HepG2 (cell line): ENCODE data around the gene ENTPD2. TPM values are rescaled to one million over a fixed set of nuclear protein-coding genes. Genes with fewer than 3 reads are reported as not detected.

Experiments
- ARNT2 ChIP-seq: sonication (generic); formaldehyde crosslinking; IDR thresholded peaks from 2 replicates; pipeline ENCODE4 v1.8.0; 2022; ENCODE audit warnings: mild to moderate bottlenecking, low read depth, missing genetic modification reagents, moderate library complexity
- ATF7-NPFF ChIP-seq: sonication (generic); formaldehyde crosslinking; IDR thresholded peaks from 2 replicates; pipeline ENCODE4 v1.8.1; 2023; ENCODE audit warnings: mild to moderate bottlenecking, low read depth, missing genetic modification reagents, moderate library complexity
- DNMT3B ChIP-seq: conservative IDR thresholded peaks from 2 replicates; pipeline ENCODE4 v1.6.1; 2016; ENCODE audit warnings: missing biosample characterization, control low read depth
- FOXP1 ChIP-seq, 2 experiments: fragments of 450-650 bp in 1 of 2; IDR thresholded peaks; 2 replicates each; pipeline ENCODE4 v1.6.1; 2017 to 2018; ENCODE audit warnings: antibody characterized with exemption in 1 of 2
- HDAC2 ChIP-seq: sonication (generic); formaldehyde crosslinking; IDR thresholded peaks from 2 replicates; pipeline ENCODE4 v1.4.0; 2020; ENCODE audit warnings: missing genetic modification reagents
- HES4 ChIP-seq: sonication (generic); formaldehyde crosslinking; IDR thresholded peaks from 2 replicates; pipeline ENCODE4 v1.9.0; 2021; ENCODE audit warnings: mild to moderate bottlenecking, missing genetic modification reagents, borderline replicate concordance
- KIAA2018 ChIP-seq: sonication (generic); formaldehyde crosslinking; IDR thresholded peaks from 2 replicates; pipeline ENCODE4 v1.5.0; 2020; ENCODE audit warnings: mild to moderate bottlenecking, missing genetic modification reagents, borderline replicate concordance
- MAX ChIP-seq: IDR thresholded peaks from 2 replicates; pipeline ENCODE4 v1.6.1; 2012; ENCODE audit warnings: inconsistent platforms
- MED13 ChIP-seq: sonication (generic); formaldehyde crosslinking; IDR thresholded peaks from 2 replicates; pipeline ENCODE4 v1.5.0; 2020; ENCODE audit warnings: missing genetic modification reagents
- NR2C2 ChIP-seq: sonication (generic); formaldehyde crosslinking; IDR thresholded peaks from 2 replicates; pipeline ENCODE4 v1.4.0; 2020; ENCODE audit warnings: missing genetic modification reagents, mild to moderate bottlenecking, moderate library complexity, borderline replicate concordance
- SP2 ChIP-seq: sonication (generic); formaldehyde crosslinking; IDR thresholded peaks from 2 replicates; pipeline ENCODE4 v1.5.1; 2020; ENCODE audit warnings: mild to moderate bottlenecking, missing genetic modification reagents
- ZMYM4 ChIP-seq: sonication (generic); formaldehyde crosslinking; IDR thresholded peaks from 2 replicates; pipeline ENCODE4 v1.8.1; 2023; ENCODE audit warnings: mild to moderate bottlenecking, missing genetic modification reagents
- ZNF225 ChIP-seq: sonication (generic); formaldehyde crosslinking; IDR thresholded peaks from 2 replicates; pipeline ENCODE4 v1.4.0; 2020; ENCODE audit warnings: mild to moderate bottlenecking, missing genetic modification reagents
- ZNF281 ChIP-seq: sonication (generic); formaldehyde crosslinking; IDR thresholded peaks from 2 replicates; pipeline ENCODE4 v1.4.0; 2020; ENCODE audit warnings: missing genetic modification reagents, borderline replicate concordance
- ZNF350 ChIP-seq: sonication (generic); formaldehyde crosslinking; IDR thresholded peaks from 2 replicates; pipeline ENCODE4 v1.4.0; 2020; ENCODE audit warnings: mild to moderate bottlenecking, low read depth, missing genetic modification reagents, borderline replicate concordance
- ZNF432 ChIP-seq: sonication (generic); formaldehyde crosslinking; IDR thresholded peaks from 2 replicates; pipeline ENCODE4 v1.5.0; 2020; ENCODE audit warnings: missing genetic modification reagents, mild to moderate bottlenecking, borderline replicate concordance
- ZNF569 ChIP-seq: sonication (generic); formaldehyde crosslinking; IDR thresholded peaks from 2 replicates; pipeline ENCODE4 v1.5.0; 2020; ENCODE audit warnings: mild to moderate bottlenecking, missing genetic modification reagents, moderate library complexity, borderline replicate concordance
- ZSCAN25 ChIP-seq: sonication (generic); formaldehyde crosslinking; IDR thresholded peaks from 2 replicates; pipeline ENCODE4 v1.8.0; 2022; ENCODE audit warnings: mild to moderate bottlenecking, missing genetic modification reagents
- polyA plus RNA-seq, 8 experiments: library from polyadenylated mRNA; depleted of rRNA in 3 of 8; stranded (reverse) in 7 of 8; unstranded in 1 of 8; fragments of >200 nt; fragmentation: Illumina TruSeq in 4 of 8; extraction: Trizol in 4 of 8; gene quantifications; 2 replicates each; pipeline versions ENCODE4 v1.2.1 to v1.2.3, GENCODE V29; 2011 to 2016; ENCODE audit warnings: low read depth in 4 of 8, missing spikeins in 1 of 8, mixed read lengths in 1 of 8; ENCODE audit not compliant: insufficient read depth in 1 of 8
- total RNA-seq, 5 experiments: library from RNA; depleted of rRNA; stranded (reverse); fragments of >200 nt; fragmentation: Illumina TruSeq; extraction: Trizol; gene quantifications; 2 replicates each; pipeline ENCODE4 v1.2.3, GENCODE V29; 2016; ENCODE audit warnings: low read depth in 1 of 5

ENTPD2 gene
- total and polyA plus RNA-seq, 2 of the 13 experiments (the other 11 are each of a cell fraction or from before 2014, with no cell fraction given), result 0.95 to 3.2 TPM

GRCh38 chr9:137028263-137029057 is 25.4 kb downstream of the ENTPD2 start (continued):
- no peak for TF ChIP-seq NR2C2 (CRISPR knock-in tag)
- TF ChIP-seq DNMT3B, result no peak
- no peak for TF ChIP-seq ZSCAN25 (CRISPR knock-in tag)
- TF ChIP-seq ZMYM4 (CRISPR knock-in tag), result peak; percentile 10; the same call in 1 of the 2 replicates
- 0 out of 2 replicates have a peak, but pooled peaks have one; percentile 13 for TF ChIP-seq ZNF350
- TF ChIP-seq ZNF225 (CRISPR knock-in tag), result no peak
- 0 out of 2 replicates have a peak, but pooled peaks have one; percentile 40 for TF ChIP-seq HDAC2 (CRISPR knock-in tag)
- TF ChIP-seq ZNF569 (CRISPR knock-in tag), result no peak
- 0 out of 2 replicates have a peak, but pooled peaks have one; percentile 14 for TF ChIP-seq ARNT2 (CRISPR knock-in tag)
- 0 out of 2 replicates have a peak, but pooled peaks have one; percentile 29 for TF ChIP-seq KIAA2018
- TF ChIP-seq FOXP1 (IDR thresholded peaks at IDR 0.05), result no peak
- TF ChIP-seq FOXP1 (CRISPR knock-in tag; IDR thresholded peaks at IDR 0.05), result no peak
- no peak for TF ChIP-seq MED13
- TF ChIP-seq MAX, result 0 out of 2 replicates have a peak, but pooled peaks have one; percentile 15
- no peak for TF ChIP-seq ZNF281 (CRISPR knock-in tag)
- TF ChIP-seq ATF7-NPFF (CRISPR knock-in tag), result no peak
- peak; percentile 60; the same call in 1 of the 2 replicates for TF ChIP-seq HES4
- TF ChIP-seq ZNF432, result no peak
- TF ChIP-seq SP2 (CRISPR knock-in tag), result 0 out of 2 replicates have a peak, but pooled peaks have one; percentile 27
